Smooth muscle cell (in vitro differentiated cells): Measurements from ENCODE around the gene RUNX3. TPM values are rescaled to one million over a fixed set of nuclear protein-coding genes. Genes with fewer than 3 reads are reported as not detected.

Experiments used
- DNase-seq: peaks from one replicate; lab custom pipeline; 2025; ENCODE audit not compliant: unreplicated experiment; lab: John Stamatoyannopoulos, UW
- H2AFZ ChIP-seq: fragments of 200-600 bp; sonication (generic); 2 replicates; pipeline ENCODE4 v1.6.0; 2016; ENCODE audit warnings: antibody characterized with exemption, low read depth, mild to moderate bottlenecking
- H3F3A ChIP-seq: fragments of 200-600 bp; sonication (generic); 2 replicates; pipeline ENCODE4 v1.6.0; 2017; ENCODE audit warnings: antibody characterized with exemption, low read depth
- H3K27ac ChIP-seq: fragments of 200-600 bp; sonication (generic); 2 replicates; pipeline ENCODE4 v1.5.1; 2016; ENCODE audit warnings: low read depth, mild to moderate bottlenecking
- H3K27me3 ChIP-seq: fragments of 200-600 bp; sonication (generic); 2 replicates; pipeline ENCODE4 v1.6.1; 2016; ENCODE audit warnings: low read depth, mild to moderate bottlenecking
- H3K36me3 ChIP-seq: fragments of 200-600 bp; sonication (generic); 2 replicates; pipeline ENCODE4 v1.5.1; 2016; ENCODE audit warnings: low read depth
- H3K4me1 ChIP-seq: fragments of 200-600 bp; sonication (generic); 2 replicates; pipeline ENCODE4 v1.5.1; 2016; ENCODE audit warnings: low read depth
- H3K4me2 ChIP-seq: fragments of 200-600 bp; sonication (generic); 2 replicates; pipeline ENCODE4 v1.6.0; 2016; ENCODE audit warnings: mild to moderate bottlenecking
- H3K4me3 ChIP-seq: fragments of 200-600 bp; sonication (generic); 2 replicates; pipeline ENCODE4 v1.5.1; 2016; ENCODE audit warnings: mild to moderate bottlenecking
- H3K79me2 ChIP-seq: fragments of 200-600 bp; sonication (generic); 2 replicates; pipeline ENCODE4 v1.6.0; 2016; ENCODE audit warnings: low read depth, mild to moderate bottlenecking
- H3K9ac ChIP-seq: fragments of 200-600 bp; sonication (generic); 2 replicates; pipeline ENCODE4 v1.6.0; 2016; ENCODE audit warnings: low read depth
- H3K9me3 ChIP-seq: fragments of 200-600 bp; sonication (generic); replicated peaks from 2 replicates; pipeline ENCODE4 v1.5.1; 2016; ENCODE audit warnings: low read depth
- H4K20me1 ChIP-seq: fragments of 200-600 bp; sonication (generic); 2 replicates; pipeline ENCODE4 v1.6.0; 2016; ENCODE audit warnings: low read depth
- CTCF ChIP-seq: fragments of 200-600 bp; sonication (generic); IDR thresholded peaks from 2 replicates; pipeline ENCODE4 v1.5.1; 2017; ENCODE audit warnings: borderline replicate concordance, mild to moderate bottlenecking, antibody characterized with exemption; ENCODE audit not compliant: insufficient read depth, poor library complexity, severe bottlenecking
- WGBS: methylation state at CpG from one replicate; pipeline ENCODE4 v1.1.7; 2016; ENCODE audit warnings: low lambda C conversion rate; 5-methylcytosine and 5-hydroxymethylcytosine counted together
- polyA plus RNA-seq: library from polyadenylated mRNA; unstranded; fragments of >200 nt; fragmentation: Nextera tagmentation; extraction: Ambion mirVana; gene quantifications from 2 replicates; pipeline ENCODE4 v1.2.1, GENCODE V29; 2016
- total RNA-seq: library from RNA; depleted of rRNA; stranded (reverse); fragments of >200 nt; gene quantifications from 2 replicates; pipeline ENCODE4 v1.2.3, GENCODE V29; 2014

The RUNX3 gene
- total and polyA plus RNA-seq, 2 experiments from 2014 or later = 4.5 to 8.2 TPM

GRCh38 chr1:24959623-24959975, 29.5 kb upstream of the RUNX3 start:
- Histone ChIP-seq H3K27me3 (no peaks in the 10 kb centered on the region), H3F3A (no peaks in the 10 kb centered on the region), H3K79me2 (peaks cover 9% of the 10 kb centered on the region), H3K4me2 (no peak overlapping the region), H3K27ac (no peak overlapping the region), H2AFZ (no peak overlapping the region), H4K20me1 (no peaks in the 10 kb centered on the region), H3K4me3 (no peak overlapping the region), H3K4me1 (no peaks in the 10 kb centered on the region), H3K9me3 (no peaks in the 10 kb centered on the region), H3K9ac (no peak overlapping the region), H3K36me3 (no peaks in the 10 kb centered on the region)
- DNase-seq = no peak
- TF ChIP-seq CTCF = no peak
- WGBS = 91% methylated on average over 6 of the region's 8 CpGs

- Histone ChIP-seq H3K9me3 (no peaks in the 10 kb centered on the region), H4K20me1 (no peaks in the 10 kb centered on the region), H3K4me2 (no peak overlapping the region), H3K27ac (no peak overlapping the region), H3K4me3 (no peak overlapping the region), H3F3A (no peaks in the 10 kb centered on the region), H3K27me3 (no peaks in the 10 kb centered on the region), H3K9ac (no peak overlapping the region), H3K79me2 (peaks cover 9% of the 10 kb centered on the region), H2AFZ (no peak overlapping the region), H3K36me3 (no peaks in the 10 kb centered on the region), H3K4me1 (no peaks in the 10 kb centered on the region)
- no peak for DNase-seq
- TF ChIP-seq CTCF = no peak
- WGBS = 98% methylated on average over 22 of the region's 23 CpGs
These were observed 28.9 kb upstream of the RUNX3 start for GRCh38 chr1:24958766-24959622.

- Histone ChIP-seq H3K4me2 (no peak overlapping the region), H3K79me2 (peaks cover 9% of the 10 kb centered on the region), H3K27ac (no peak overlapping the region), H3K36me3 (no peaks in the 10 kb centered on the region), H3K9me3 (no peaks in the 10 kb centered on the region), H3K9ac (no peak overlapping the region), H3K4me1 (no peaks in the 10 kb centered on the region), H4K20me1 (no peaks in the 10 kb centered on the region), H3K4me3 (no peak overlapping the region), H3F3A (no peaks in the 10 kb centered on the region), H2AFZ (no peak overlapping the region), H3K27me3 (no peaks in the 10 kb centered on the region)
- WGBS = 97% methylated on average over 16 of the region's 16 CpGs
- TF ChIP-seq CTCF = no peak
- no peak for DNase-seq
These were observed 28.0 kb upstream of the RUNX3 start for GRCh38 chr1:24957808-24958752.
